ENCODE results near the gene AK9.

Gene AK9

GRCh38 chr6:109510358-109510757 lies 180.6 kb downstream of the AK9 start:
- no peak for DNase-seq (ENCODE audit: low read depth)

- no peak for DNase-seq (ENCODE audit: low read depth)
Observed at GRCh38 chr6:109508166-109508860, 182.7 kb downstream of the AK9 start.

- DNase-seq (ENCODE audit: low read depth) = no peak
Observed at GRCh38 chr6:109507490-109508072, 183.4 kb downstream of the AK9 start.

GRCh38 chr6:109506841-109507240 lies 184.2 kb downstream of the AK9 start:
- DNase-seq (ENCODE audit: low read depth) = no peak

- no peak for DNase-seq (ENCODE audit: low read depth)
Observed at GRCh38 chr6:109506314-109506713, 184.7 kb downstream of the AK9 start.

GRCh38 chr6:109503327-109504224 lies 187.4 kb downstream of the AK9 start:
- DNase-seq (ENCODE audit: low read depth) = no peak

GRCh38 chr6:109498936-109499335 lies 192.1 kb downstream of the AK9 start:
- DNase-seq (ENCODE audit: low read depth) = no peak

- no peak for DNase-seq (ENCODE audit: low read depth)
Observed at GRCh38 chr6:109498052-109498451, 192.9 kb downstream of the AK9 start.

GRCh38 chr6:109496036-109496772 lies 194.8 kb downstream of the AK9 start:
- no peak for DNase-seq (ENCODE audit: low read depth)

- DNase-seq (ENCODE audit: low read depth) = no peak
Observed at GRCh38 chr6:109493865-109494264, 197.1 kb downstream of the AK9 start.

GRCh38 chr6:109491207-109491938 lies 199.6 kb downstream of the AK9 start:
- DNase-seq (ENCODE audit: low read depth) = no peak

GRCh38 chr6:109490713-109491112 lies 200.3 kb downstream of the AK9 start:
- no peak for DNase-seq (ENCODE audit: low read depth)

- DNase-seq (ENCODE audit: low read depth) = no peak
Observed at GRCh38 chr6:109488001-109488400, 203.0 kb downstream of the AK9 start.

GRCh38 chr6:109486068-109486467 lies 204.9 kb downstream of the AK9 start:
- DNase-seq (ENCODE audit: low read depth) = no peak

- no peak for DNase-seq (ENCODE audit: low read depth)
Observed at GRCh38 chr6:109485266-109485935, 205.6 kb downstream of the AK9 start.

- DNase-seq (ENCODE audit: low read depth) = no peak
Observed at GRCh38 chr6:109484122-109484521, 206.9 kb downstream of the AK9 start.

GRCh38 chr6:109483735-109484057 lies 207.3 kb downstream of the AK9 start:
- no peak for DNase-seq (ENCODE audit: low read depth)

GRCh38 chr6:109482905-109483734 lies 207.9 kb downstream of the AK9 start, which contains the start of gene ZBTB24:
Gene ZBTB24 (minus strand): TSS chr6:109483219. CDS start chr6:109482026, 1,193 bp downstream.
- DNase-seq (ENCODE audit: low read depth) = peak; percentile 87

GRCh38 chr6:109480993-109481480 lies 210.0 kb downstream of the AK9 start:
- no peak for DNase-seq (ENCODE audit: low read depth)
